Thoracic aorta (tissue), 2 donors: Measurements from ENCODE around the gene CALY. TPM values are rescaled to one million over a fixed set of nuclear protein-coding genes. Genes with fewer than 3 reads are reported as not detected.

ENCODE experiments used
- ATAC-seq: fragments of 150-250 bp; one replicate; pipeline ENCODE4 v1.8.0; 2017; ENCODE audit warnings: low read depth; ENCODE audit not compliant: insufficient number of reproducible peaks, low FRiP score
- DNase-seq: peaks from one replicate; pipeline ENCODE4 v3.0.0-alpha.2; 2020; ENCODE audit warnings: low spot score
- H3K27ac ChIP-seq, 2 donors: fragments of 200-600 bp; sonication (generic); 1 replicate in 1 of 2; 2 replicates in 1 of 2; pipeline ENCODE4 v1.5.1; 2016; ENCODE audit warnings: mild to moderate bottlenecking in 2 of 2, moderate library complexity in 2 of 2
- H3K27me3 ChIP-seq: fragments of 200-600 bp; sonication (generic); replicated peaks from 2 replicates; pipeline ENCODE4 v1.6.0; 2016; ENCODE audit warnings: mild to moderate bottlenecking; ENCODE audit not compliant: insufficient read depth
- H3K36me3 ChIP-seq: fragments of 200-600 bp; sonication (generic); one replicate; pipeline ENCODE4 v1.5.1; 2016
- H3K4me1 ChIP-seq, 2 donors: fragments of 200-600 bp; sonication (generic); 1 replicate in 1 of 2; 2 replicates in 1 of 2; pipeline versions ENCODE4 v1.5.1 to v1.6.0; 2016; ENCODE audit warnings: low read depth in 2 of 2, mild to moderate bottlenecking in 1 of 2; ENCODE audit not compliant: control insufficient read depth in 1 of 2
- H3K4me3 ChIP-seq: fragments of 200-600 bp; sonication (generic); 2 replicates; pipeline ENCODE4 v1.5.1; 2016; ENCODE audit warnings: mild to moderate bottlenecking
- H3K9me3 ChIP-seq: fragments of 200-600 bp; sonication (generic); 2 replicates; pipeline ENCODE4 v1.5.1; 2016
- CTCF ChIP-seq: fragments of 200-600 bp; sonication (generic); IDR thresholded peaks from one replicate; pipeline ENCODE4 v1.5.1; 2019; ENCODE audit warnings: antibody characterized with exemption
- total RNA-seq, 2 donors: library from RNA; depleted of rRNA; stranded (reverse); fragments of >200 nt; gene quantifications; one replicate each; pipeline versions ENCODE4 v1.1.0 to v1.2.3, GENCODE V29; 2016

Gene CALY
- total RNA-seq, 2 donors from 2014 or later, result not detected

- H3K36me3 ChIP-seq, result peaks cover 10% of the 10 kb centered on the region
- H3K27ac ChIP-seq, result no peak overlapping the region
- no peaks in the 10 kb centered on the region for H3K9me3 ChIP-seq
- H3K27me3 ChIP-seq, result no peaks in the 10 kb centered on the region
- H3K4me3 ChIP-seq, result peak overlapping the region; percentile 58
- DNase-seq (no peak), ATAC-seq (no peak)
- no peak for TF ChIP-seq CTCF
- peaks cover 9 to 11% of the 10 kb centered on the region in 2 donors for H3K4me1 ChIP-seq
Observed at GRCh38 chr10:133274751-133275683, 61.7 kb downstream of the CALY start.

Other genes starting within 250 kb of the CALY start
- gene ADGRA1, start 249.0 kb downstream of the CALY start, total RNA-seq, result not detected
- under 1 TPM; 0.14 to 0.95 TPM for gene KNDC1, start 176.7 kb downstream of the CALY start, total RNA-seq
- not detected for gene UTF1, start 106.7 kb downstream of the CALY start, total RNA-seq
- 1 to 10 TPM; 5.1 to 9.5 TPM for gene VENTX, start 99.0 kb downstream of the CALY start, total RNA-seq
- 10 to 100 TPM in 1 of 2 donors, 1 to 10 TPM in 1; 7.2 to 14.0 TPM for gene ADAM8, start 60.0 kb downstream of the CALY start, total RNA-seq
- 10 to 100 TPM; 51.2 to 65.5 TPM for gene TUBGCP2, start 28.0 kb downstream of the CALY start, total RNA-seq
- gene ZNF511, start 28.0 kb downstream of the CALY start, total RNA-seq, result 10 to 100 TPM; 20.0 to 33.2 TPM
- not detected for gene PRAP1, start 10.5 kb upstream of the CALY start, total RNA-seq
- 10 to 100 TPM; 13.1 to 26.1 TPM for gene FUOM, start 21.1 kb upstream of the CALY start, total RNA-seq
- gene ECHS1, start 36.5 kb upstream of the CALY start, total RNA-seq, result 10 to 100 TPM; 27.5 to 64.6 TPM
- gene PAOX, start 42.4 kb upstream of the CALY start, total RNA-seq, result 1 to 10 TPM; 7.0 to 9.1 TPM
- 10 to 100 TPM; 18.0 to 18.6 TPM for gene MTG1, start 57.3 kb upstream of the CALY start, total RNA-seq
- gene SPRN, start 87.7 kb upstream of the CALY start, total RNA-seq, result not detected
- gene SCART1, start 117.0 kb upstream of the CALY start, total RNA-seq, result 10 to 100 TPM; 10.6 to 12.1 TPM
- gene CYP2E1, start 190.5 kb upstream of the CALY start, total RNA-seq, result 1 to 10 TPM; 2.9 to 5.3 TPM
- 1 to 10 TPM in 1 of 2 donors, not detected in 1; 1.8 TPM for gene SYCE1, start 228.7 kb upstream of the CALY start, total RNA-seq